GM23338 (cell line): Measurements from ENCODE around the gene MRPL44.

Source experiments
- CREB1 ChIP-seq: fragments of 250-450 bp; sonication (Bioruptor Pico); IDR thresholded peaks from 2 replicates; pipeline ENCODE4 v1.5.0; 2020; ENCODE audit warnings: low read depth, mild to moderate bottlenecking, moderate library complexity
- CTCF ChIP-seq, 2 experiments: fragments of 200-600 bp in 1 of 2; sonication (generic) in 1 of 2; conservative IDR thresholded peaks; 2 replicates each; pipeline versions ENCODE4 v1.5.1 to v1.6.1; 2016 to 2017; ENCODE audit warnings: antibody characterized with exemption in 2 of 2, low read depth in 2 of 2, mild to moderate bottlenecking in 2 of 2, moderate library complexity in 1 of 2
- ETS1 ChIP-seq: IDR thresholded peaks from 2 replicates; pipeline ENCODE4 v1.6.1; 2016; ENCODE audit warnings: antibody characterized with exemption
- EZH2 ChIP-seq: fragments of 200-600 bp; sonication (generic); IDR thresholded peaks from one replicate; pipeline ENCODE4 v1.8.0; 2017; ENCODE audit warnings: antibody characterized with exemption, mild to moderate bottlenecking, low read depth; ENCODE audit not compliant: unreplicated experiment
- EZH2phosphoT487 ChIP-seq: fragments of 200-600 bp; sonication (generic); IDR thresholded peaks from one replicate; pipeline ENCODE4 v1.8.1; 2018; ENCODE audit warnings: antibody characterized with exemption; ENCODE audit not compliant: unreplicated experiment
- JUNB ChIP-seq: IDR thresholded peaks from one replicate; pipeline ENCODE4 v1.6.1; 2016; ENCODE audit warnings: antibody characterized with exemption; ENCODE audit not compliant: unreplicated experiment
- NANOG ChIP-seq: IDR thresholded peaks from 2 replicates; pipeline ENCODE4 v1.6.1; 2016; ENCODE audit warnings: antibody characterized with exemption, borderline replicate concordance
- POLR2AphosphoS5 ChIP-seq: IDR thresholded peaks from 2 replicates; pipeline ENCODE4 v1.6.1; 2016; ENCODE audit warnings: antibody characterized with exemption, low read depth
- REST ChIP-seq: IDR thresholded peaks from one replicate; pipeline ENCODE4 v1.6.1; 2018; ENCODE audit warnings: antibody characterized with exemption; ENCODE audit not compliant: unreplicated experiment
- STAT1 ChIP-seq: IDR thresholded peaks from one replicate; pipeline ENCODE4 v1.6.1; 2016; ENCODE audit warnings: antibody characterized with exemption; ENCODE audit not compliant: unreplicated experiment
- ZNF114 ChIP-seq: fragments of 250-450 bp; sonication (Bioruptor Pico); IDR thresholded peaks from 2 replicates; pipeline ENCODE4 v1.5.0; 2020; ENCODE audit warnings: mild to moderate bottlenecking, moderate library complexity
- ZNF462 ChIP-seq: fragments of 250-450 bp; sonication (Bioruptor Pico); IDR thresholded peaks from 2 replicates; pipeline ENCODE4 v1.5.0; 2020; ENCODE audit warnings: mild to moderate bottlenecking, moderate library complexity

- TF ChIP-seq CTCF (conservative IDR thresholded peaks at IDR 0.05; ENCODE audit: low read depth in 2 of 2) (no peak), POLR2AphosphoS5 (no peak), EZH2 (no peak), EZH2phosphoT487 (no peak), CREB1 (CRISPR knock-in tag) (no peak), JUNB (no peak), NANOG (no peak), REST (no peak), ETS1 (no peak), STAT1 (no peak), ZNF114 (no peak), ZNF462 (CRISPR knock-in tag) (no peak)
Measured at GRCh38 chr2:223929571-223930102, 27.6 kb upstream of the MRPL44 start.
